Stimulated activated CD4-positive, alpha-beta T cell treated with anti-CD3 and anti-CD28 coated beads, TNF-alpha, amount 100 ng/mL, for 1 hour (primary cell): ENCODE results near the gene SAMD14.

ENCODE experiments used
- DNase-seq, 3 donors: peaks; one replicate each; pipeline ENCODE4 v3.0.0-alpha.2; 2020; ENCODE audit warnings: low read depth in 3 of 3, low spot score in 1 of 3

The SAMD14 gene

GRCh38 chr17:50129728-50130558 is at the start of gene SAMD14:
Gene SAMD14 (minus strand): TSS chr17:50130160. CDS start chr17:50124959, 5,201 bp downstream.
- no peak for DNase-seq

GRCh38 chr17:50177983-50178834 is 48.2 kb upstream of the SAMD14 start:
- peak in 1 of 3 donors; percentile 27 for DNase-seq

- no peak for DNase-seq
Measured at GRCh38 chr17:50177476-50177875, 47.5 kb upstream of the SAMD14 start.

- DNase-seq = no peak
Measured at GRCh38 chr17:50176559-50177357, 46.8 kb upstream of the SAMD14 start.

GRCh38 chr17:50175035-50175807 is 45.3 kb upstream of the SAMD14 start:
- no peak for DNase-seq

GRCh38 chr17:50174444-50174843 is 44.5 kb upstream of the SAMD14 start:
- DNase-seq = no peak

GRCh38 chr17:50173335-50173941 is 43.5 kb upstream of the SAMD14 start:
- DNase-seq = no peak

- DNase-seq = no peak
Measured at GRCh38 chr17:50172936-50173334, 43.0 kb upstream of the SAMD14 start.

- no peak for DNase-seq
Measured at GRCh38 chr17:50172130-50172529, 42.2 kb upstream of the SAMD14 start.

GRCh38 chr17:50171371-50172071 is 41.6 kb upstream of the SAMD14 start:
- DNase-seq = no peak

- no peak for DNase-seq
Measured at GRCh38 chr17:50170662-50171370, 40.9 kb upstream of the SAMD14 start.

- DNase-seq = no peak
Measured at GRCh38 chr17:50169881-50170459, 40.0 kb upstream of the SAMD14 start.

- DNase-seq = no peak
Measured at GRCh38 chr17:50169121-50169764, 39.3 kb upstream of the SAMD14 start.

- DNase-seq = no peak
Measured at GRCh38 chr17:50168319-50168718, 38.4 kb upstream of the SAMD14 start.

GRCh38 chr17:50167371-50167770 is 37.4 kb upstream of the SAMD14 start:
- no peak for DNase-seq

- DNase-seq = no peak
Measured at GRCh38 chr17:50166518-50167181, 36.7 kb upstream of the SAMD14 start.

- DNase-seq = no peak
Measured at GRCh38 chr17:50165867-50166517, 36.0 kb upstream of the SAMD14 start, which contains the start of gene SGCA. Gene SGCA (plus strand): TSS chr17:50166005. CDS start chr17:50166041, 36 bp downstream.
